ENCODE results near the gene OR11H6.
"Not testable (repeated sequence)": the region's sequence is repeated elsewhere in the genome, so short reads cannot be mapped to it uniquely, and the experiment has no call there.

Gene OR11H6

DNA sequence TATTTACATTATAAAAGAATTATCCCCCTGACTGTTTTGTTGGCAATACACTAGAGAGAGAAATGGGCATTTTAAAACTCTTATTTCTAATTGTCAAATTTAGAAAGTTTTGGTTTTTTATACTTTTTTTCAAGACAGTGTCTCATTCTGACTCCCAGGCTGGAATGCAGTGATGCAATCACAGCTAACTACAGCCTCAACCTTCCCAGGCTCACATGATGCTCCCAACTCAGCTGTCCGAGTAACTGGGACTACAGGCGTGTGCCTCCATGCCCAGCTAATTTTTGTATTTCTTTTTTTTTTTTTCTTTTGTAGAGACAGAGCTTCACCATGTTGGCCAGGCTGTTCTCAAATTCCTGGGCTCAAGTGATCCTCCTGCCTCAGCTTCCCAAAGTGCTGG, 8.3 kb upstream of the OR11H6 start:
- H3K36me3 ChIP-seq = no peaks in the 10 kb centered on the region
- TF ChIP-seq CTCF (IDR thresholded peaks at IDR 0.05) = no peak
- H3K27ac ChIP-seq = no peak overlapping the region
- no peaks in the 10 kb centered on the region for H3K27me3 ChIP-seq
- no peaks in the 10 kb centered on the region for H3K4me1 ChIP-seq (ENCODE audit: control insufficient read depth in 1 of 2, insufficient read depth in 1 of 2, low read depth in 1 of 2, low read length in 1 of 2)
- no peaks in the 10 kb centered on the region for H3K9me3 ChIP-seq
- no peak overlapping the region for H3K4me3 ChIP-seq (ENCODE audit: low read depth in 1 of 2, low read length in 1 of 2)

DNA sequence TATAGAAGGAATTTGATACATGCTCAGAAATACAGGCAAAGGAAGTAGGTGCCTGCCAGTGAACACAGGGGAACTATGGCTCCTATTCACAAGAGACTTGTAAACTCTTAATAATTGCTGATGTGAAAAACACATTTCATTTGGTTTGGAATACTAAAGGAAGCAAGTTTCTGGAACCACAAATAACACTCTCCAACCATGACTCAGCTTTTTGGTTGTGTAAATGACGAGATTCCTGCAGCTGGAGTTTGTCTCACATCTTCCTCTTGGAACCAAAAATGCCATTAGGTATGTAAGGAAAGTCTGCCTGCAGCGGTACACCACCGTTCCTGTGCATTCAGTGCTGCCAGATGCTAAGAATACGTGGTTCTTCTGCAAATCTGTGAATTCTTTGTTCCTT, 4.5 kb upstream of the OR11H6 start:
- TF ChIP-seq CTCF (IDR thresholded peaks at IDR 0.05) = no peak
- Histone ChIP-seq H3K4me3 (ENCODE audit: low read depth in 1 of 2, low read length in 1 of 2) (no peak overlapping the region), H3K27me3 (no peaks in the 10 kb centered on the region), H3K4me1 (ENCODE audit: control insufficient read depth in 1 of 2, insufficient read depth in 1 of 2, low read depth in 1 of 2, low read length in 1 of 2) (no peaks in the 10 kb centered on the region), H3K27ac (no peak overlapping the region), H3K9me3 (no peaks in the 10 kb centered on the region), H3K36me3 (no peaks in the 10 kb centered on the region)

DNA sequence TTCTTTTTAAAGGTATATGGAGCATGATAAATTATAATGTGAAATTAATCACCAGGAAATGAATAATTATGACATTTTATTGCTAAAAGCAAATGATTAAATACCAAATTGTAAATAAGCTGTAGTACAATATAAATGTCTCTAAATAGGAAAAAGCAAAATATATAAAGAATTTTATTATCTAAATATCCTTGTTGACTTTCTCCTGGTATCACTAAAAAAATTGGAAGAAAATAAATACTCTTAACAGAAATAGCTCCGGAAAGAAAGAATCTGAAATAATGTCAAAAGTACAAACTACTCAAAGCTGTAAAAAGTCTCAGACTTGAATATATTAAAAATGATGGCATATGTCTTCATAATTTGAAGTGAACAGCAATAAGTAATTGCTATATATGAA, 5.2 kb downstream of the OR11H6 start, which contains the start of gene OR11H7:
OR11H7 (plus strand) TSS at position 301 of the 400 bp plus-strand sequence.
- TF ChIP-seq CTCF (IDR thresholded peaks at IDR 0.05) = no peak
- Histone ChIP-seq H3K36me3 (no peaks in the 10 kb centered on the region), H3K4me1 (ENCODE audit: control insufficient read depth in 1 of 2, insufficient read depth in 1 of 2, low read depth in 1 of 2, low read length in 1 of 2) (no peaks in the 10 kb centered on the region), H3K4me3 (ENCODE audit: low read depth in 1 of 2, low read length in 1 of 2) (no peak within 1 kb of the TSS), H3K9me3 (no peaks in the 10 kb centered on the region), H3K27ac (no peak within 1 kb of the TSS), H3K27me3 (no peaks in the 10 kb centered on the region)

GRCh38 chr14:20235415-20235814, 11.9 kb downstream of the OR11H6 start:
- not testable (repeated sequence) for H3K27me3 ChIP-seq; H3K4me1 ChIP-seq (ENCODE audit: control insufficient read depth in 1 of 2, insufficient read depth in 1 of 2, low read depth in 1 of 2, low read length in 1 of 2); H3K9me3 ChIP-seq; H3K4me3 ChIP-seq (ENCODE audit: low read depth in 1 of 2, low read length in 1 of 2); H3K27ac ChIP-seq; H3K36me3 ChIP-seq

DNA sequence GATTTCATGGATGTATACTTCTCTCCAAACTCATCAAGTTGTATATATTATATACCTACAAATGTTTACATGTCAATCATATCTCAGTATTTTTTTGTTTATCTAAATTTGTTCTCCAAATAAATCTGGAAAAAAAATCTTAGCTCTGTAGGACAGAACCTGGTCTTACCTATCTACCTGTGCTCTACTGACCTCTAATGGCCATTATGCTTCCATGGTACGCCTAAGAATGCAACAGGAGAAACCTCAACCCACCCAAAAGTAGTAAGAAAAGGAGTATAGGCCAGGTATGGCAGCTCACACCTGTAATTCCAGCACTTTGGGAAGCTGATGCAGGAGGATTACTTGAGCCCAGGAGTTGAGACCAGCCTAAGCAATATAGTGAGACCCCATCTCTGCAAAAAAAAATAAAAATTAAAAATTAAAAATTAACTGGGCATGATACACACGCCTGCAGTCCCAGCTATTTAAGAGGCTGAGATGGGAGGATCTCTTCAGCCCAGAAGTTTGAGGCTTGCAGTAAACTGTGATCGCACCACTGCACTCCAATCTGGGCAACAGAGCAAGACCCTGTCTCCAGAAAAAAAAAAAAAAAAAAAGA, 24.2 kb downstream of the OR11H6 start:
- Histone ChIP-seq H3K27me3 (no peaks in the 10 kb centered on the region), H3K9me3 (no peaks in the 10 kb centered on the region), H3K27ac (no peak overlapping the region), H3K4me1 (ENCODE audit: control insufficient read depth in 1 of 2, insufficient read depth in 1 of 2, low read depth in 1 of 2, low read length in 1 of 2) (no peaks in the 10 kb centered on the region), H3K4me3 (ENCODE audit: low read depth in 1 of 2, low read length in 1 of 2) (no peak overlapping the region), H3K36me3 (no peaks in the 10 kb centered on the region)
- no peak for TF ChIP-seq CTCF (IDR thresholded peaks at IDR 0.05)

- Histone ChIP-seq H3K4me3 (ENCODE audit: low read depth in 1 of 2, low read length in 1 of 2) (no peak overlapping the region), H3K4me1 (ENCODE audit: control insufficient read depth in 1 of 2, insufficient read depth in 1 of 2, low read depth in 1 of 2, low read length in 1 of 2) (no peaks in the 10 kb centered on the region), H3K9me3 (no peaks in the 10 kb centered on the region), H3K36me3 (no peaks in the 10 kb centered on the region), H3K27me3 (no peaks in the 10 kb centered on the region), H3K27ac (no peak overlapping the region)
- no peak for TF ChIP-seq CTCF (IDR thresholded peaks at IDR 0.05)
These were observed 39.2 kb downstream of the OR11H6 start for GRCh38 chr14:20262642-20263128.

- H3K9me3 ChIP-seq; H3K4me3 ChIP-seq (ENCODE audit: low read depth in 1 of 2, low read length in 1 of 2); H3K27me3 ChIP-seq; H3K36me3 ChIP-seq; H3K27ac ChIP-seq; H3K4me1 ChIP-seq (ENCODE audit: control insufficient read depth in 1 of 2, insufficient read depth in 1 of 2, low read depth in 1 of 2, low read length in 1 of 2): not testable (repeated sequence)
These were observed 40.9 kb downstream of the OR11H6 start for GRCh38 chr14:20264361-20264760.
